Mesothelial cell of epicardium (in vitro differentiated cells): ENCODE data around the gene ZXDC. TPM values are rescaled to one million over a fixed set of nuclear protein-coding genes. Genes with fewer than 3 reads are reported as not detected.

ENCODE experiments used
- DNase-seq, 2 experiments: peaks; one replicate each; pipeline ENCODE4 v3.0.0; 2021; ENCODE audit warnings: low spot score in 2 of 2; ENCODE audit not compliant: unreplicated experiment in 2 of 2
- H3K27ac Mint-ChIP-seq: 2 replicates; pipeline ENCODE4 v1.8.0; 2021; ENCODE audit warnings: mixed read lengths
- H3K27me3 Mint-ChIP-seq: 2 replicates; pipeline ENCODE4 v1.8.0; 2021; ENCODE audit warnings: low read depth, mixed read lengths
- H3K36me3 Mint-ChIP-seq: 2 replicates; pipeline ENCODE4 v1.8.0; 2021; ENCODE audit warnings: mixed read lengths
- H3K4me1 Mint-ChIP-seq: 2 replicates; pipeline ENCODE4 v1.8.0; 2021; ENCODE audit warnings: mixed read lengths
- H3K4me3 Mint-ChIP-seq: 2 replicates; pipeline ENCODE4 v1.8.0; 2021; ENCODE audit warnings: mild to moderate bottlenecking, moderate library complexity, mixed read lengths
- H3K9me3 Mint-ChIP-seq: 2 replicates; pipeline ENCODE4 v1.8.0; 2021; ENCODE audit warnings: mixed read lengths
- CTCF ChIP-seq: fragments of 200-600 bp; sonication (generic); IDR thresholded peaks from one replicate; pipeline ENCODE4 v1.5.0; 2021; ENCODE audit warnings: antibody characterized with exemption; ENCODE audit not compliant: unreplicated experiment
- total RNA-seq: library from RNA; stranded (reverse); gene quantifications from 3 replicates; pipeline ENCODE4 v1.2.1, GENCODE V29; 2021

The ZXDC gene
- total RNA-seq, 1 donor from 2014 or later = 34.2 TPM

GRCh38 chr3:126439346-126439967 lies 36.2 kb downstream of the ZXDC start:
- no peaks in the 10 kb centered on the region for H3K4me1 Mint-ChIP-seq
- no peak overlapping the region for H3K4me3 Mint-ChIP-seq
- no peaks in the 10 kb centered on the region for H3K9me3 Mint-ChIP-seq
- no peaks in the 10 kb centered on the region for H3K27me3 Mint-ChIP-seq
- no peak for DNase-seq
- no peak for TF ChIP-seq CTCF
- peaks cover 8% of the 10 kb centered on the region for H3K36me3 Mint-ChIP-seq
- H3K27ac Mint-ChIP-seq = no peak overlapping the region

GRCh38 chr3:126438746-126439145 lies 36.9 kb downstream of the ZXDC start:
- no peak for TF ChIP-seq CTCF
- Mint-ChIP-seq H3K4me1 (no peaks in the 10 kb centered on the region), H3K27ac (no peak overlapping the region), H3K36me3 (peaks cover 8% of the 10 kb centered on the region), H3K27me3 (no peaks in the 10 kb centered on the region), H3K9me3 (no peaks in the 10 kb centered on the region), H3K4me3 (no peak overlapping the region)
- DNase-seq = no peak

- Mint-ChIP-seq H3K4me1 (no peaks in the 10 kb centered on the region), H3K4me3 (no peak overlapping the region), H3K27me3 (no peaks in the 10 kb centered on the region), H3K9me3 (no peaks in the 10 kb centered on the region), H3K36me3 (peaks cover 8% of the 10 kb centered on the region), H3K27ac (no peak overlapping the region)
- no peak for DNase-seq
- no peak for TF ChIP-seq CTCF
Measured at GRCh38 chr3:126438186-126438585, 37.5 kb downstream of the ZXDC start.

- no peak for TF ChIP-seq CTCF
- no peak overlapping the region for H3K4me3 Mint-ChIP-seq
- H3K4me1 Mint-ChIP-seq = no peaks in the 10 kb centered on the region
- H3K27ac Mint-ChIP-seq = no peak overlapping the region
- peaks cover 8% of the 10 kb centered on the region for H3K36me3 Mint-ChIP-seq
- no peaks in the 10 kb centered on the region for H3K27me3 Mint-ChIP-seq
- DNase-seq = no peak
- no peaks in the 10 kb centered on the region for H3K9me3 Mint-ChIP-seq
Measured at GRCh38 chr3:126436826-126437717, 38.6 kb downstream of the ZXDC start.

- Mint-ChIP-seq H3K36me3 (peaks cover 8% of the 10 kb centered on the region), H3K4me3 (no peak overlapping the region), H3K27ac (no peak overlapping the region), H3K4me1 (no peaks in the 10 kb centered on the region), H3K9me3 (no peaks in the 10 kb centered on the region), H3K27me3 (no peaks in the 10 kb centered on the region)
- DNase-seq = peak in 1 of 2 experiments; percentile 7
- no peak for TF ChIP-seq CTCF
Measured at GRCh38 chr3:126435456-126436315, 40.0 kb downstream of the ZXDC start.
